Suprapubic skin (tissue), 4 donors: ENCODE data around the gene ZBTB8A. TPM values are rescaled to one million over a fixed set of nuclear protein-coding genes. Genes with fewer than 3 reads are reported as not detected.

Experiments
- DNase-seq, 2 donors: peaks; one replicate each; pipeline ENCODE4 v3.0.0-alpha.2; 2019; ENCODE audit warnings: low spot score in 2 of 2
- H3K27ac ChIP-seq: fragments of 200-600 bp; sonication (generic); one replicate; pipeline ENCODE4 v1.5.1; 2019
- H3K27me3 ChIP-seq: fragments of 200-600 bp; sonication (generic); one replicate; pipeline ENCODE4 v1.5.1; 2019
- H3K36me3 ChIP-seq: fragments of 200-600 bp; sonication (generic); one replicate; pipeline ENCODE4 v1.5.1; 2019
- H3K4me1 ChIP-seq: fragments of 200-600 bp; sonication (generic); one replicate; pipeline ENCODE4 v1.5.1; 2019
- H3K4me3 ChIP-seq: fragments of 200-600 bp; sonication (generic); one replicate; pipeline ENCODE4 v1.5.1; 2019; ENCODE audit warnings: mild to moderate bottlenecking
- H3K9me3 ChIP-seq: fragments of 200-600 bp; sonication (generic); one replicate; pipeline ENCODE4 v1.5.1; 2019
- CTCF ChIP-seq, 2 donors: fragments of 200-600 bp in 1 of 2; fragments of 450-650 bp in 1 of 2; sonication (generic) in 1 of 2; IDR thresholded peaks; one replicate each; pipeline ENCODE4 v1.5.1; 2016 to 2019; ENCODE audit warnings: antibody characterized with exemption in 2 of 2, mild to moderate bottlenecking in 1 of 2, moderate library complexity in 1 of 2
- EP300 ChIP-seq: sonication (generic); formaldehyde crosslinking; IDR thresholded peaks from one replicate; pipeline ENCODE4 v1.6.1; 2017; ENCODE audit warnings: antibody characterized with exemption
- POLR2A ChIP-seq, 2 donors: fragments of 450-650 bp; IDR thresholded peaks; one replicate each; pipeline ENCODE4 v1.6.1; 2017; ENCODE audit warnings: antibody characterized with exemption in 2 of 2, mild to moderate bottlenecking in 2 of 2, moderate library complexity in 2 of 2
- POLR2AphosphoS5 ChIP-seq, 3 donors: sonication (generic); formaldehyde crosslinking; IDR thresholded peaks; one replicate each; pipeline ENCODE4 v1.6.1; 2017; ENCODE audit warnings: antibody characterized with exemption in 3 of 3
- WGBS: methylation state at CpG from one replicate; pipeline ENCODE4 v1.1.5; 2018; 5-methylcytosine and 5-hydroxymethylcytosine counted together
- total RNA-seq, 4 donors: library from RNA; depleted of rRNA; stranded (reverse); fragments of >200 nt; gene quantifications; one replicate each; pipeline ENCODE4 v1.1.0, GENCODE V29; 2016

ZBTB8A gene
- total RNA-seq, 4 donors from 2014 or later = 2.3 to 3.4 (median 3.1) TPM

GRCh38 chr1:32618673-32619221, 79.5 kb downstream of the ZBTB8A start:
- Histone ChIP-seq H3K27ac (no peak overlapping the region), H3K36me3 (peaks cover 3% of the 10 kb centered on the region), H3K4me3 (no peak overlapping the region), H3K4me1 (no peaks in the 10 kb centered on the region), H3K9me3 (no peaks in the 10 kb centered on the region), H3K27me3 (no peaks in the 10 kb centered on the region)
- no peak for DNase-seq
- 96% methylated on average over 5 of the region's 5 CpGs for WGBS
- TF ChIP-seq POLR2AphosphoS5 (IDR thresholded peaks at IDR 0.05) (no peak), POLR2A (IDR thresholded peaks at IDR 0.05) (no peak), CTCF (IDR thresholded peaks at IDR 0.05) (no peak), EP300 (no peak)

GRCh38 chr1:32619701-32620485, 80.7 kb downstream of the ZBTB8A start:
- WGBS = 68% methylated on average over 5 of the region's 5 CpGs
- Histone ChIP-seq H3K9me3 (no peaks in the 10 kb centered on the region), H3K36me3 (peaks cover 3% of the 10 kb centered on the region), H3K4me3 (no peak overlapping the region), H3K4me1 (no peaks in the 10 kb centered on the region), H3K27ac (no peak overlapping the region), H3K27me3 (no peaks in the 10 kb centered on the region)
- DNase-seq = no peak
- TF ChIP-seq CTCF (IDR thresholded peaks at IDR 0.05) = no peak
- TF ChIP-seq POLR2A (IDR thresholded peaks at IDR 0.05) = no peak
- TF ChIP-seq POLR2AphosphoS5 (IDR thresholded peaks at IDR 0.05) = no peak
- TF ChIP-seq EP300 = no peak

- no peaks in the 10 kb centered on the region for H3K9me3 ChIP-seq
- H3K4me3 ChIP-seq = no peak overlapping the region
- no peak for DNase-seq
- 97% methylated on average over 2 of the region's 2 CpGs for WGBS
- no peaks in the 10 kb centered on the region for H3K27me3 ChIP-seq
- TF ChIP-seq EP300 (no peak), POLR2AphosphoS5 (IDR thresholded peaks at IDR 0.05) (no peak), POLR2A (IDR thresholded peaks at IDR 0.05) (no peak), CTCF (IDR thresholded peaks at IDR 0.05) (no peak)
- H3K27ac ChIP-seq = no peak overlapping the region
- peaks cover 17% of the 10 kb centered on the region for H3K36me3 ChIP-seq
- H3K4me1 ChIP-seq = no peaks in the 10 kb centered on the region
These were observed 83.0 kb downstream of the ZBTB8A start for GRCh38 chr1:32622205-32622604.

- H3K36me3 ChIP-seq = peaks cover 25% of the 10 kb centered on the region
- 82% methylated on average over 3 of the region's 3 CpGs for WGBS
These were observed 83.8 kb downstream of the ZBTB8A start for GRCh38 chr1:32622806-32623681.

More at GRCh38 chr1:32622806-32623681, 83.8 kb downstream of the ZBTB8A start:
- Histone ChIP-seq H3K4me1 (no peaks in the 10 kb centered on the region), H3K27me3 (no peaks in the 10 kb centered on the region), H3K27ac (no peak overlapping the region), H3K9me3 (no peaks in the 10 kb centered on the region), H3K4me3 (no peak overlapping the region)
- no peak for DNase-seq
- TF ChIP-seq CTCF (IDR thresholded peaks at IDR 0.05) (no peak), EP300 (no peak), POLR2A (IDR thresholded peaks at IDR 0.05) (no peak), POLR2AphosphoS5 (IDR thresholded peaks at IDR 0.05) (no peak)
